Occipital lobe (tissue), 2 donors: Measurements from ENCODE around the gene GLG1. TPM values are rescaled to one million over a fixed set of nuclear protein-coding genes. Genes with fewer than 3 reads are reported as not detected.
"Not testable (repeated sequence)": the region's sequence is repeated elsewhere in the genome, so short reads cannot be mapped to it uniquely, and the experiment has no call there.

ENCODE experiments used
- DNase-seq: peaks from one replicate; lab custom pipeline; 2025; lab: John Stamatoyannopoulos, UW
- total RNA-seq: library from RNA; depleted of rRNA; stranded (reverse); fragments of >200 nt; gene quantifications from one replicate; pipeline ENCODE4 v1.2.3, GENCODE V29; 2014

Gene GLG1
- total RNA-seq, 1 donor from 2014 or later = 60.4 TPM

DNA sequence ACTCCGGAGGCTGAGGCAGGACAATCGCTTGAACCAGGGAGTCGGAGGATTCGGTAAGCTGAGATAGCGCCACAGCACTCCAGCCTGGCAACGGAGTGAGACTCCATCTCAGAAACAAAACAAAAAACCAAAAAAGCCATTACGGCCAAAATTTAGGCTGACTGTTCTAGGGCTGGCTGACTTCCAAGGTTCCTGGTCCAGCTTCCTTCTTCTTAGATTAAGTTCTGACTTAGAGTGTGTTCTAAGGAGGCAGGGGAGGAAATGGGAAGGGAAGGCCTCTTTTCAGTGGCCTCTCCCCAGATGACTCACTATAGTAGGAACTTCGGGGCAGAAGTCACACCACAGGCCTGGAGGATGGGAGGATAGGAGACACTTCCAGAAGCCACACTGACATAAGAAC lies 157.9 kb downstream of the GLG1 start:
- DNase-seq = no peak

DNA sequence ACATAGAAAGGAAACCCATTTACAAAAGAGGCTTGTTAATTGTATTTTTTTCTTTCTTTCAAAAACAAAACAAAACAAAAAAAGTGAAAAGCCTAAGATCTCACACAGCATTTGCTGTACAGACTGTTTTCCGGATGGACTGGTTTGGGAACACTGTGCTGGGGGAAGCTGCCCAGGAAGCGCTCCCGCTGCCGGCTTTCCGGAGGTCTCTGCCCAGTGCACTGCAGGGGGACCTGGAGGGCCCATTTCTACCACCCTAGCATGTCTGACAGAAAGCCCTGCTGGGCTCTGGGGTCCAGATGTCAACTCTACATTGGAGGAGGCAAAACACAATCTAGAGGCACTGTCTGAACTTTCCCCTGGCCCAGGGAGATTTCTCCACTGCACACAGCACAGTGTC lies 159.3 kb downstream of the GLG1 start:
- no peak for DNase-seq

DNA sequence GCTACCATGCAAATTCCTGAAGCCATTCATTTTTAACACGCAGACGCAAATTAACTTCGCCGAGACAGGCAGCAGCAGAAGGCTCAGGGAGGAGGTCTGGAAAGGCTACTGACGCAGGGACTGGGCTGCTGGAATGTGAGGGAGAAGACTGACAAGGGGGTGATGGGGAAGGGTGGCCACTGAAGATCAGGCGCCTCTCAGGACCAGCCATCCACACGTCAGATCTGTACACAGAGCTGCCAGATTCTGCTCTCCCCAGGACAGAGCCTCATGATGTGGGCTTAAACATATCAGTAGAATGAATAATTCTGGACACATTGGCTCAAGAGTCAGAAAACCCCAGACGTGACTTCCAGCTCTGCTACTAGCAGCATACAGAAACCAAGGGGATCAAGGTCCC lies 160.0 kb downstream of the GLG1 start:
- no peak for DNase-seq

DNA sequence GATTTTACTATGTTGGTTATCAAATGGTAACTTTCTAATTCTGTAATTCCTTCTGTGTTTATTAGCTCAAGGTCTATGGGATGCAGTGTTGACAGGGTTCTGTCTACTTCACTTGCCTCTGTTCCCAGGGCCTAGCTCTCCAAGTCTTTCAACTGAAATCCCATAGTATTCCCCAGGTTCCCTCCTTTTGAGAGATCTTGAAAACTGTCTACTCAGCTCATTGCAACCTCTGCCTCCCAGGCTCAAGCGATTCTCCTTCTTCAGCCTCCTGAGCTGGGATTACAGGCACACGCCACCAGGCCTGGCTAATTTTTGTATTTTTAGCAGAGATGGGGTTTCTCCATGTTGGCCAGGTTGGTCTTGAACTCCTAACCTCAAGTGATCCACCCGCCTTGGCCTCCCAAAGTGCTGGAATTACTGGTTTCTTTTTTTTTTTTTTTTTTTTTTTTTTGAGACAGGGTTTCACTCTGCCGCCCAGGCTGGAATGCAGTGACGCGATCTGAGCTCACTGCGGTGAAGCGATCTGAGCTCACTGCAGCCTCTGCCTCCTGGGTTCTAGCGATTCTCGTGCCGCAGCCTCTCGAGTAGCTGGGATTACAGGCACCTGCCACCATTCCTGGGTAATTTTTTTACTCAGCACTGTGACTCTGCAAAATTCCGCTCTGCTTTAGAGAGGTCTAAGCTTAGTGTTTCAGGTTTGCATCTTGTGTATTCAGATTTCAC lies 163.1 kb downstream of the GLG1 start:
- not testable (repeated sequence) for DNase-seq

DNA sequence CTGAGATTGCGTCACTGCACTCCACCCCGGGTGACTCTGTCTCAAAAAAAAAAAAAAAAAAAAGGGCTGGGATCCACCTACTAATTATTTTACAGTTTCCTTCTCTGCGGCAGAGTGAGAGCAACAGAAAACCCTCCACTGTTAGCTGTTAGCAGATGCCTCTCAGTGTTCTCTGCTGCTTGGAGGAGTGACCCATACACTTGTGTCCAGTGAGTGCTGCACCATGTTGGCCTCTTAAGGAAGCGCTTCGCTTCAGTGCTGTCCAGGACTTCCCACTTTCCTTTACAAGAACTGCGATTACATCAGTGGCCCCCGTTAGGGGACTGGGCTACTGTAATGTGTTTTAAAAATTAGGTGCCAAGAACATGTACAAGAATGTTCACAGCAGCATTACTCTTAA lies 167.2 kb downstream of the GLG1 start:
- DNase-seq = no peak

DNA sequence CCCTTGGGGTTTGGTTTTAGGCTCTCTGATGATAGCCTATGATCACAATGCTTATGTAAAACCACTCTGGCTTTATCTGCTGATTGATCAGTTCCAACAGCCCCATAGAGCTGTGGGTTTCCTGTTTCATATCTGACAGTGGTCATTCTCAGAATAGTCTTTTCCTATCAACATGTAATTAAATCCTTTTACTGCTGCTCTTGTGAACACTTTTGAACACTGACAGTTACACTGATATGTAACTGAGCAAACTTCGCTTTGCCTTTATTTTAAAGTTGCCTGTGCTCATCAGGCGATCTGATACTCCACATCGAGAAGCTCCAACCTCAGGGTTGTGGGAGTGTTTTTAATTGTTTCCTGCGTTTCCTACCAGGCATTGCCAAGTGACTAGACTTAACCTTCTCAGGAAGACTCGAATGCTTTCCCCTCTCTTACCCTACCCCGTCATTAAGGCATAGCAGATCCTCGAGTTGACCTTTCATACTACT lies 168.4 kb downstream of the GLG1 start:
- DNase-seq = no peak

DNA sequence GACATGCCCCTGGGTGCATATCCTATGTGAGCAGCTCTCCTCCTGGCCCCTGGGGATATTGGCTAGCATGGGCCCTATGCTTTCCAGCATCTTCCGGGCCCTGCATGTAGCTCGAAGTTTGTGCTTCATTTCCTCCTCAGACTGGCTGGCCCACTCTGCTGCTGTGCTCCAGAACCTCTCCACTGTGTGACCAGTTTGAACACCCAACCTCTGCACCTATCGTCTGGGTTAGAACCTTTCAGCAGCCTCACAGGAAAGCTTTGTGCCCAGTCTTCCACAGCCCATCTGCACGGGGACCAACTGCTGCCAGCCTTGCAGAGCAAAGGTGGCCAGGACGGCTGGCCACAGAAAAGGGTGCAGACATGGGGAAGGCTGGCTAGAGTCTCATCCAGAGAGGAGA lies 175.4 kb downstream of the GLG1 start:
- DNase-seq = no peak

DNA sequence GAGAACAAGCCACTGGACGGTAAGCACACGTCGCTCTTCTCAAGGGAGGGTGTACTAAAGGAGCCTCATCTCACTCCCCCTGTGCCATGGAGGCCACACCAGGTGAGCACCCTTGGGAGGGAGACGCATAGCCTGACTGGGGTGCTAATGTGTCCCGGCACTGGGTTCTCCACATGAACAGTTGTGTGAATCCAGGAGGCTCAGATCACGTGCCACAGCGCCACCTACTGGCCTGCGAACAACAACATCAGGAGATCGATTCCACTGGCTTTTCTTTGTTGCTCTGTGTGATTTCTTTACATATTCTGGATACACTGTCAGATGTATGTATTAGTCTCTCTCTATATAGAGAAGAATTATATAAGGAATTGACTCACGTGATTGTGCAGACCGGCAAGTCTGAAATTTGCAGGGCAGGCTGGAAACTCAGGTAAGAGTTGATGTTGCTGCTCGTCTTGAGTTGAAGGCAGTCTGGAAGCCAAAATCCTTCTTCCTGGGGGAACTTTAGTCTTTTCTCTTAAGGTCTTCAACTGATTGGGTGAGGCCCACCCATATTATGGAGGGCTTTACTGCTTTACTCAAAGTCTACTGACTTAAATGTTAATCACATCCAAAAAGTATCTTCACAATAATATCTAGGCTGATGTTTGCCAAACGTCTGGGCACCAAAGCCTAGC lies 176.7 kb downstream of the GLG1 start:
- DNase-seq = peak; percentile 4

DNA sequence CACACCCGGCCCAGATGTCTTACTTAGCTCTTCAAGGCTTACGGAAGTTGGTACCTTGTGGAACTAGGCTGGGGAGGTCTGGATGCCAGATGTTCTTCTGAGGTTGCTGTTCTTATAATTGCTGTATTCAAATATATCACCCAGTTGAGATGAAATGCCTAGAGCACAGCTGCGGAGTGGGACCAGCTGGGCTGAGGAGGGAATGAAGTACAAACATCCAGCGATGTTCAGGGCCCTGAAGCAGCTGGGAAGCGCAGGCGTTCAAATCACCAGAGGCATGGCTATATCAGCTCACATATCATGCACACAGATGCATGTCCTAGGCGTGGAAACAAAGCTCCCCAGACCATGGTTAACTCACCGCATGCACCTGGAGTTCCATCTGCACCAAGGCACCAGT lies 178.4 kb downstream of the GLG1 start:
- not testable (repeated sequence) for DNase-seq

DNA sequence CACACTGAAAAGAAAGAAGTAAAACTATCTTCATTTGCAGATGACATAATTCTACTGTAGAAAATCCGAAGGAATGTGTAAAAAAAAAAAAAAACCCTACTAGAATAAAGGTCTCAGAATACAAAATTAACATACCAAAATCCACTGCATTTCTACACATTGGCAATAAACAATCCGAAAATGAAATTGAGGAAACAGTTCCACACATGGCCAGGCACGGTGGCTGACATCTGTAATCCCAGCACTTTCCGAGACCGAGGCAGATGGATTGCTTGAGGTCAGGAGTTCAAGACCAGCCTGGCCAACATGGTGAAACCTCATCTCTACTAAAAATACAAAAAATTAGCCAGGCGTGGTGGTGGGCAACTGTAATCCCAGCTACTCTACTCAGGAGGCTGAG lies 181.2 kb downstream of the GLG1 start:
- DNase-seq = not testable (repeated sequence)

DNA sequence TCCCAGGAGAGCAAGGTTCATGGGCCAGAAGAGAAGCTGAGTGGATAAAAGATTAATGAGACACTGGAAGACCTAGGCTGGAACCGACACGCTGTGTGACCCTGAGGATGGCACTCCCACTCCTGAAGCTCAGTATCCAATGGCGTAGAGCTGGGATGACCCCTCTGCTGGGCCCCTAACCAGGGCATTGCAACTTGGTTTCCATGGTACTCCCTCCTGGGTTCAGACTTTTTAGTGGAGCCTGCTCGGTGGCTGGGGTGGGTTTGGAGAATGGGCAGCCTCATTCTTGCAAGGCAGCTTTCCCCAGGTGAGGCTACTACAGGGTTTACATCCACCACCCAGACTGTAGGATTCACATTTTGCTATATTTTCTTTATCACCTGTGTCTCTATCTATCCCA lies 183.2 kb downstream of the GLG1 start:
- DNase-seq = not testable (repeated sequence)

DNA sequence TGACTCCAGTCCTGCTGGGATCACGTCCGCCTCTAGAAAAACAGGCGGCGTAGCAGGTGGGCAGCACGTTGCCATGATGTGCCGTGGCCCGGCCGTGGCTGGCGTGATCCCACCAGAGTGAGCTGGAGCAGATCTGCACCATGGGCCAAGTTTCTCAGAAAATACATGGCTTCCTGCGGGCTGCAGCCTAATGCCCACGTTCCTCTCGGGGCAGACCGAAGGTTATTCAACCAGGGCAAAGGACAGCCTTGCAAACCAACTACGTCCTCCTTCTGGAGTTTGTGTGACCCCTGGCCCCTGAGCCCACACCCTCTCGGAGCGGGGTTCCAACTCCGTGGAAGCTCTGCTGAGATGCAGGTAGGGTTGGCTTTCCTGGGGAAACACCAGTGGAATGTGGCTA lies 184.8 kb downstream of the GLG1 start:
- DNase-seq = not testable (repeated sequence)

DNA sequence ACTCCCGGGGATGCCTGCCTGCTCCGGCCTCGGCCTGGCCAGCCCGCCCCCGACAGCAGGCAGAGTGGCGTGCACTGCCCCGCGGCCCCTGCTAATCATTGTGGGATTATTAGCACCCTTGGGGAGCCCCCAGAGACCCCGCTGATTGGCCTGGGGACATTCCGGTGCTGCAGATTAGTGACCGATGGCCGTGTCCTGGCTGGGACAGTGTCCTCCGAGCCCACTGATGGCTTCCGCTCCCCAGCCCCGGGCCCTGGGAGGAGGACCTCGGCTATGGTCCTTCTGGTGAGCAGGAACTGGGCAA lies 185.5 kb downstream of the GLG1 start:
- DNase-seq = not testable (repeated sequence)

DNA sequence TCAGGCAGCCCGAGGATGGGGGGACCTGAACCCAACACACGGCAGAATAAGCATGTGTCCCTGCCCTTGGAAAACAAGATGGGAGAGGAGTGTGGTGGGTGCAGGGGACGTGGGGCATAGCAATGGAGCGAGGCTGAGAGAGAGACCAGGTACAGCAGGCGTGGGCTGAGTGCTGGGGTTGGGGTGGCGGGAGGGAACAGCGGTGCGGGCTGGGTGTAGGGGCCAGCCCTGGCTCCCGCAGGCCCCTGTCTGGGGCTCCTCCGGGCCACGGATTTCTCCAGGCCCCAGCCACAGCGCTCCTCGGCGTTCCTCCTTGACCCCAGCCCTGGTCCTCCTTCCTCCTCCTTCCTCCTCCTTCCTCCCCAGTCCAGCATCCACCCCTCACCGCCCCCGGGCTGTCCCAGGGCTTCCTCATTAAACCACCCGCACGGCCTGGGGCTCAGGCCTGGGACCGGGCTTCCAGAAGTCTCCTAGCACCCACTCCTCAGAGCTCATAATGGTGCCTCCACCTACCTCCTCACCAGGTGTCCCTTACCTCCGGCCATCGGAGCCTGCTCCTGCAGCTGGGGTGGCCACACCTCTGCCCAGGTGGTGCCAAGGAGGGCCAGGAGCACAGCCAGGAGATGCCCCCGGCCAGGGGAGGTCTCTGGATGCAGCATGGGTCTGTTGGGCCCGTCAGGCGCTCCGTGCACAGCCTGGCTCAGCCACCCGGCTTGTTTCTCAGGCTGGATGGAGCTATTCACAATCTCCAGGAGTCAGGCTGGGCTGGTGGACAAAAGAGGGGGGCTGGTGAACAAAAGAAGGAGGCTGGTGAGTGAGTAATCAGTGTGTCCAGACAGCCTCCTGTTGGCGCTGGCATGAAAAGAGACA lies 186.1 kb downstream of the GLG1 start, which contains the start of gene CLEC18B:
Gene CLEC18B (minus strand): TSS at position 867 of the 870 bp plus-strand sequence. CDS start 208 bp downstream, at position 659.
- not testable (repeated sequence) for DNase-seq

DNA sequence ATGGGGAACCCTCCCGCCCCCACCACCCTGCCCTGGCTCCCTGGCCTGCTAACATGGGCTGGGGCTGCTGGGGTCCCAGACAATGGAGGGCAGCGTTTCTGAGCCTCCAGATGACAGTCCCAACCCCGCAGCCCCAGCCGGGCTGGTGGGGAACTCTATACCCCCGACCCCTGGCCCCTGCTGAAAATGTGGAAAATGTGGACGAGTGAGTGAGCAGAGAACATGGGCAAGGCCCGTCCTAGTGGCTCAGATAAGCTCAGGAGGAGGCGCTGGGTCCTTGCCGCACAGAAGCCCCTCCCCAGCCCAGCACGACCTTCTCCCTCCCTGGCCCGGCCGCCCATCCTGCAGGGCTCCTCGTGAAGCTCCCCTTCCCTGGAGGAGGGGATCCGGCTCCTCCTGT lies 187.1 kb downstream of the GLG1 start:
- DNase-seq = not testable (repeated sequence)

DNA sequence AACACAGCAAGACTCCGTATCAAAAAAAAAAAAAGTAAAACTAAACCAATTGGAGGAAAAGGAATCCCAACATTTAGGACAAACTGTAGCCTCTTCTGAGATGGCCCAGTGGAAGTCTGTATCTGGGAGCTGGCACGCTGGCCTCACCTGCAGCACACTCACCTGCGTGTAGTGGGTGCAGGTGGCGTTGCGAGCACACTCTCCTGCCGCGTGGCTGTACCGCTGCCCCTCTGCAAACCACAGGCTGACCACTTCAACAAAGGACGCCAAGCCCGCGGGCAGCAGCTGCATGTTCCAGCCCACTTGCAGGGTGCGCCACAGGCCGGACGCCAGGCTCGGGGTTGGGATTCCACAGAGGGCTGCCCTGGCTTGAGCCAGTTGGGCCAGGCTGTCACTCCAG lies 189.0 kb downstream of the GLG1 start:
- not testable (repeated sequence) for DNase-seq

DNA sequence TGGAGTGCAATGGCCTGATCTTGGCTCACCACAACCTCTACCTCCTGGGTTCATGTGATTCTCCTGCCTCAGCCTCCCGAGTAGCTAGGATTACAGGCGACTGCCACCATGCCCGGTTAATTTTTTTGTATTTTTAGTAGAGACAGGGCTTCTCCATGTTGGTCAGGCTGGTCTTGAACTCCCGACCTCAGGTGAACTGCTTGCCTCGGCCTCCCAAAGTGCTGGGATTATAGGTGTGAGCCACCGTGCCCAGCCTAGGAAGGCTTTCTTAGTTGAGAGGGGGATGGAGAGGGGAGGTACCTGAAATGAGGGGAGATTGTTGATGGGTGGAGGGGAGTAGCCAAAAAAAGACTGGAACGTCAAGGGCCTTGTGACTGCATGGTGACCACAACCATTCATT lies 193.0 kb downstream of the GLG1 start:
- not testable (repeated sequence) for DNase-seq

DNA sequence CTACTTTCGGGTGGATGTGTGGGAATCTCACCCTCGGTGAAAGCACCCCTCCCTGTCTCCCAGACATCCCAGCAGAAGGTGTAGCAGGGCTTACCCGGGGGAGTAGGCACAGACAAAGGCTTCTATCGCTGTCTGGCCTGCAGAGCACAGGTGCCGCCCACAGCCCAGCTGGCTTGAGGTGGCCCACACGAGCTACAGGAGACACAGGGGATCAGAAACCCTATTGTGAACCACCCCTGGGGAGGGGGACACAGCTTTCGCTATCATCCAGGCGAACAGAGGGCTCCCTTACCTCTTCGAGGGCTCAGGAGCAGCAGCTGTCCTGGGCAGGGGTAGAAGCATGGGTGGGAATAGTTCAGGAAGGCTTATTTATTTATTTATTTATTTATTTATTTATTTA lies 193.4 kb downstream of the GLG1 start:
- DNase-seq = not testable (repeated sequence)

DNA sequence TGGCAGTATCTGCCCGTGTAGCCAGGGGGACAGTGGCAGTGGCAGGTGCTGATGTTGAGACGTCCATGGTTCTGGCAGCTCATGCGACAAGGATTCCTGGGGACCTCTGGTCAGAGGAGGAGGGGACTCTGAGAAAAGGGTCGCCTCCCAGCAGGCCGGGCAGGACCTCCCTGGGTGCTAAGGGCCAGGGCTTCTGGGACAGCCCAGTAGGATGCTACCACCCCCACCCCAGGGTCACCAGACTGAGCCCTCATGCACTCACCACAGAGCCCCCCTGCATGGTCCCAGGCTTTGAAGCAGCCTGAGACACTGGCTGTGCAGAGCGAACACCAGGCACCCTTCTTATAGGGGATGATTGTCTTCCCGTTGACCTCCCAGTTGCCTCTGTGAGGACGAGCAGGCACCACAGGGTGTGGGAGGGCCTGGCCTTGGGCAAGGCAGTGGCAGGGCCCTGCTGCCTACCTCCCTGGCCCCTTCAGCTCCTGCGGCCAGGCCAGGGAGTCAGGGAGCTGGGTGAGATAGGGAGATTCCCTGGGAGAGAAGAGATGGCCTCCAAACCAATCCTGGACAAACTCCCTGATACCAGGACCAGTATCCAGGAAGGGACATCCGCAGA lies 194.0 kb downstream of the GLG1 start:
- DNase-seq = not testable (repeated sequence)

DNA sequence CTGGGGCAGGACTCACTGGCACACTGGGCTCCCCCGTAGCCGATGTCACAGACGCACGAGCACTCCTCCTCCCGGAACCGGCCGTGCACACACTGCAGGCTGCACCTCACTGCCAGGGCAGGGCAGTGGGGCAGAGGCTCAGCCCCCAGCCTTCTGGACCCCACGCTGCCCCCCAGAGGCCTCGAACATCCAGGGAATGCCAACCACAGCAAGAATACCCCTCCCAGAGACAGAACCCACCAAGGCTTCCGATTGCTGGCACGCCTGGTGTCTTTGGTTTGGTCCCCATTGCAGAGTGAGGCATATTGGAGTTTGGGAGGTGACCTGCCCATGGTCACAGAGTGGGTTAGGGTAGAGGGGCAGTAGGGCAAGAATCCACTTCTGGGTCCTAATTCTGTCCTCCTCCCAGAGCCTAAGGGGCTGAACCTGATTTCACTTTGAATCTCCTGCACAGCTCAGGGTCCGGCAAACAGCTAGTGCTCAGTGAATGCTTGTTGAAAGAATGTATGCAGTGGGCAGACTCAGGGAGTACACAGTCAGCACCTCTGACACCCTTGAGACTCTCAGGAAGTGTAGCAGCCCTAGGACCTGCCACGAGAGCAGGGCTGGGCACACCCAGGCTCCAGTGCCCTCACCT lies 194.7 kb downstream of the GLG1 start:
- not testable (repeated sequence) for DNase-seq

DNA sequence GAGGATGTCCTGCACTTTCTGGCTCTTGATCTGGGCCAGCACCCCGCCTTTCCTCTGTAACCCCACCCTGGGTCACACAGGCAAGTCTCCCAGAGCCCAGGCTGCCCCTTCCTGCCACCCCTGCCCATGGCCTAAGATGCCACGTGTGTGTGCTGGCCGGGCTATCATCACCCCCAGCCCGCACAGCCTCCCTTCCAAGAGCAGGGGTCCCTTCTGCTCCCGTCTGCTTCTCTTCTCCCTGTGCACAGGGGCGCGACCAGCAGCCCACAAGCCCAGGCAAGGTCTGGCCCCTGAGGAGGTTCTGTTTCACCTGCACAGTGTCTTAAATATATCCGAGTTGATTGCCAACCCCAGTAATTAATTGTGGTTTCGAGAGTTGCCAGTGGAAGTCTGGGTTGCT lies 195.9 kb downstream of the GLG1 start:
- not testable (repeated sequence) for DNase-seq
